Caco-2 (cell line): ENCODE data around the gene DYRK3. TPM values are rescaled to one million over a fixed set of nuclear protein-coding genes. Genes with fewer than 3 reads are reported as not detected.

ENCODE experiments used
- BruUV-seq: library from RNA; stranded (reverse); fragments of 400-500 nt; replicated peaks from 2 replicates; lab custom pipeline; 2021; lab: Mats Ljungman, UMichigan
- CTCF ChIA-PET: fragments of 300-600 bp; sonication (Branson Sonifier 250); formaldehyde crosslinking; loops from one replicate; lab custom pipeline; 2022; ENCODE audit warnings: antibody characterized with exemption; lab: Charles Lee
- POLR2A ChIA-PET: fragments of 300-600 bp; sonication (Branson Sonifier 250); formaldehyde crosslinking; loops from one replicate; lab custom pipeline; 2022; ENCODE audit warnings: antibody characterized with exemption; lab: Charles Lee
- DNase-seq, 2 experiments: peaks; one replicate each; pipeline versions ENCODE4 v3.0.0 to v3.0.0-alpha.2; 2020 to 2022
- H3K27me3 ChIP-seq: replicated peaks from 2 replicates; pipeline ENCODE4 v1.6.0; 2011; ENCODE audit warnings: low read length; ENCODE audit not compliant: control insufficient read depth, insufficient read depth
- H3K36me3 ChIP-seq: 2 replicates; pipeline ENCODE4 v1.5.1; 2011; ENCODE audit warnings: low read length; ENCODE audit not compliant: control insufficient read depth, insufficient read depth
- H3K4me1 ChIP-seq: fragments of 250-450 bp; sonication (Bioruptor Pico); 2 replicates; pipeline ENCODE4 v1.5.1; 2020; ENCODE audit warnings: mild to moderate bottlenecking
- H3K4me3 ChIP-seq: 2 replicates; pipeline ENCODE4 v1.5.1; 2011; ENCODE audit warnings: low read depth, mild to moderate bottlenecking, control low read depth, low read length
- H3K9me3 ChIP-seq: fragments of 250-450 bp; sonication (Bioruptor Pico); 2 replicates; pipeline ENCODE4 v1.5.1; 2020; ENCODE audit warnings: mild to moderate bottlenecking, moderate library complexity
- H3K27ac Mint-ChIP-seq: one replicate; pipeline ENCODE4 v1.8.0; 2022; ENCODE audit warnings: mixed read lengths; ENCODE audit not compliant: unreplicated experiment
- H3K27me3 Mint-ChIP-seq: one replicate; pipeline ENCODE4 v1.8.0; 2022; ENCODE audit warnings: mixed read lengths; ENCODE audit not compliant: insufficient read depth, unreplicated experiment
- H3K36me3 Mint-ChIP-seq: one replicate; pipeline ENCODE4 v1.8.0; 2022; ENCODE audit warnings: mild to moderate bottlenecking, mixed read lengths; ENCODE audit not compliant: insufficient read depth, unreplicated experiment
- H3K4me1 Mint-ChIP-seq: one replicate; pipeline ENCODE4 v1.8.0; 2022; ENCODE audit warnings: low read depth, mixed read lengths; ENCODE audit not compliant: unreplicated experiment
- H3K4me3 Mint-ChIP-seq: one replicate; pipeline ENCODE4 v1.8.0; 2022; ENCODE audit warnings: mild to moderate bottlenecking, moderate library complexity, mixed read lengths; ENCODE audit not compliant: unreplicated experiment
- H3K9me3 Mint-ChIP-seq: one replicate; pipeline ENCODE4 v1.8.0; 2022; ENCODE audit warnings: mixed read lengths; ENCODE audit not compliant: unreplicated experiment
- CTCF ChIP-seq, 2 experiments: fragments of 200-600 bp in 1 of 2; IDR thresholded peaks; 1 replicate in 1 of 2; 2 replicates in 1 of 2; pipeline versions ENCODE4 v1.5.1 to v1.8.0; 2011 to 2022; ENCODE audit warnings: antibody characterized with exemption in 1 of 2, control low read depth in 1 of 2, inconsistent platforms in 1 of 2, low read depth in 1 of 2, low read length in 1 of 2, mild to moderate bottlenecking in 1 of 2, moderate library complexity in 1 of 2; ENCODE audit not compliant: insufficient read depth in 1 of 2, severe bottlenecking in 1 of 2, unreplicated experiment in 1 of 2
- intact Hi-C: fragments of 100-400 bp; cut with micrococcal nuclease; formaldehyde crosslinking; loops from one replicate; pipeline ENCODE4 v1.10.0; 2022; ENCODE audit not compliant: unreplicated experiment
- total RNA-seq: library from RNA; stranded (reverse); gene quantifications from 2 replicates; pipeline ENCODE4 v1.2.3, GENCODE V29; 2022

Gene DYRK3
- total RNA-seq, 1 experiment from 2014 or later, result not detected

DNA sequence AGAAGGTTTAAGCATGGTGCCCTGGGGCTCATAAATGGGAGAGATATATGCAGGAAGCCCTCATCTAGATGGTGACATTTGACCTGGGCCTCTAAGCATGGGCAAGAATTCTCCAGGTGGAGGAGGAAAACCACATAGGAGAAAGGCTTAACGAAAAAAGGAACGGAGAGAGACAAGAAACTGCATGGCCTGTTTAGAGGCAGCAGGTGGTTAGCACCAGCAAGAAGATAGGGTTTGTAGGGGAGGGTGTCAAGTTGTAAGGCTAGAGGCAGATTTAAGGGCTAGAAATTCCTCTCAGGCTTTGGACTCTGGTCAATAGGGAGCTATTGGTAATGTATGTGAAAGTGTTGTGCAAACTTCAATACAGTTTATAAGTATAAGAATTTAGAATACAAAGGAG lies 41.2 kb downstream of the DYRK3 start:
- TF ChIP-seq CTCF (IDR thresholded peaks at IDR 0.05; ENCODE audit: insufficient read depth in 1 of 2, low read depth in 1 of 2, low read length in 1 of 2, severe bottlenecking in 1 of 2, unreplicated experiment in 1 of 2), result no peak
- Histone ChIP-seq H3K36me3 (no peaks in the 10 kb centered on the region), H3K4me1 (peaks cover 38% of the 10 kb centered on the region), H3K27me3 (no peaks in the 10 kb centered on the region), H3K9me3 (no peaks in the 10 kb centered on the region), H3K4me3 (no peak overlapping the region)
- no peaks in the 10 kb centered on the region for H3K27me3 Mint-ChIP-seq
- DNase-seq, result no peak
- CTCF ChIA-PET, result no interaction called here
- H3K27ac Mint-ChIP-seq, result no peak overlapping the region
- intact Hi-C loops, result no loop called here
- no peaks in the 10 kb centered on the region for H3K9me3 Mint-ChIP-seq
- POLR2A ChIA-PET, result interaction anchor here (0.6 kb wide), 1 partner anchor 64 kb away, joined by 9 read pairs; the partner anchor contains the start of gene EIF2D
- no peak overlapping the region for H3K4me3 Mint-ChIP-seq
- H3K36me3 Mint-ChIP-seq, result peaks cover 5% of the 10 kb centered on the region
- peaks cover 25% of the 10 kb centered on the region for H3K4me1 Mint-ChIP-seq
- BruUV-seq, result no TSS peak

DNA sequence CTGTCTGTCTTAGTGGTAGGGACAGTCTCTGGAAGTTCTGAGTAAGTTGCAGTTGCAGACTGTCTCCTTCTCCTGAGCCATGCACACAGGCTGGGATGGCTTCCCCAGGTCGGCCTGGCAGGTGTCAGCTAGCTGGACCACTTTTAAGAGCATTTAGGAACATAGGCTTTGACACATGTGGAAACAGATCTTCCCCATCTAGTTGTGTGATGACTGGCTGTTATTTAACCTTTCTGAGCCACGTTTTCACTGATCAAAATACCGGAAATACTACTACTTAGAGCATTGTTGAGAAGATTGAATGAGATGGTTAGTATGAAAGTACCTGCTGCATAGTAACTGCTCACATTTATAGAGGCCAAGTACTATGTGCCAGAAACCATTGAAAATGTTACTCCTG lies 43.2 kb downstream of the DYRK3 start:
- H3K9me3 ChIP-seq, result no peaks in the 10 kb centered on the region
- POLR2A ChIA-PET, result no interaction called here

DNA sequence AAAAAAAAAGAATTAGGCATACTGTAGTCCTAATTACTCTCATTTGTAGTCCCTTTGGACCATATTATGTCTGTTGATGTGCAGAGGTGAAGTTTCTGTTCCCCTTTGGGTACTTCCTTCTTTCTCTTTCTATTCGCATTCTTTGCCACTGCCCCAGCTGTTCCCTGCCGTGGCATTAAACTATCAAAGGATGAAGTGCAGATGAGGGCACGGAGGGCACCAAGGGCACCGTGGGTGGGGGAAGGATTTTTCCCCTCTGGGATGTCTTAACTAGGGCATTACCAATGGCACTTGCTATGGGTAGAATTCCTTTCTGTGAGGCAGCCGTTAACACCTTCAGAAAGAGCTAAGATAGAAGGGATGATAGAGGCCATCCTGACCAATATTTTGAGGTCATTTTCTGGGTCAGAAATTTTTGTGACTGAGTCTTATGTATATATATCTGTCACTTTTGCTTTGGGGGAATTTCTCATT lies 44.4 kb downstream of the DYRK3 start:
- intact Hi-C loops, result no loop called here
- ChIA-PET POLR2A (no interaction called here), CTCF (no interaction called here)
- BruUV-seq, result no TSS peak
- peaks cover 28% of the 10 kb centered on the region for H3K4me1 Mint-ChIP-seq
- no peak for DNase-seq
- H3K27me3 Mint-ChIP-seq, result no peaks in the 10 kb centered on the region
- Histone ChIP-seq H3K36me3 (no peaks in the 10 kb centered on the region), H3K4me1 (peaks cover 24% of the 10 kb centered on the region), H3K4me3 (no peak overlapping the region), H3K9me3 (no peaks in the 10 kb centered on the region), H3K27me3 (no peaks in the 10 kb centered on the region)
- no peaks in the 10 kb centered on the region for H3K9me3 Mint-ChIP-seq
- no peak overlapping the region for H3K4me3 Mint-ChIP-seq
- peaks cover 7% of the 10 kb centered on the region for H3K36me3 Mint-ChIP-seq
- H3K27ac Mint-ChIP-seq, result no peak overlapping the region
- TF ChIP-seq CTCF (IDR thresholded peaks at IDR 0.05; ENCODE audit: insufficient read depth in 1 of 2, low read depth in 1 of 2, low read length in 1 of 2, severe bottlenecking in 1 of 2, unreplicated experiment in 1 of 2), result no peak

More for the DNA sequence above, 43.2 kb downstream of the DYRK3 start:
- intact Hi-C loops, result no loop called here
- Histone ChIP-seq H3K36me3 (no peaks in the 10 kb centered on the region), H3K4me3 (no peak overlapping the region), H3K27me3 (no peaks in the 10 kb centered on the region), H3K4me1 (peaks cover 32% of the 10 kb centered on the region)
- Mint-ChIP-seq H3K27ac (no peak overlapping the region), H3K4me1 (peaks cover 33% of the 10 kb centered on the region), H3K27me3 (no peaks in the 10 kb centered on the region), H3K9me3 (no peaks in the 10 kb centered on the region), H3K4me3 (no peak overlapping the region), H3K36me3 (peaks cover 5% of the 10 kb centered on the region)
- TF ChIP-seq CTCF (IDR thresholded peaks at IDR 0.05; ENCODE audit: insufficient read depth in 1 of 2, low read depth in 1 of 2, low read length in 1 of 2, severe bottlenecking in 1 of 2, unreplicated experiment in 1 of 2), result no peak
- DNase-seq, result no peak
- CTCF ChIA-PET, result no interaction called here
- no TSS peak for BruUV-seq
